ENCODE results near the gene ACADS.
A peak's percentile ranks its signal among the peaks of the same experiment; 100 is the strongest.

The ACADS gene

DNA sequence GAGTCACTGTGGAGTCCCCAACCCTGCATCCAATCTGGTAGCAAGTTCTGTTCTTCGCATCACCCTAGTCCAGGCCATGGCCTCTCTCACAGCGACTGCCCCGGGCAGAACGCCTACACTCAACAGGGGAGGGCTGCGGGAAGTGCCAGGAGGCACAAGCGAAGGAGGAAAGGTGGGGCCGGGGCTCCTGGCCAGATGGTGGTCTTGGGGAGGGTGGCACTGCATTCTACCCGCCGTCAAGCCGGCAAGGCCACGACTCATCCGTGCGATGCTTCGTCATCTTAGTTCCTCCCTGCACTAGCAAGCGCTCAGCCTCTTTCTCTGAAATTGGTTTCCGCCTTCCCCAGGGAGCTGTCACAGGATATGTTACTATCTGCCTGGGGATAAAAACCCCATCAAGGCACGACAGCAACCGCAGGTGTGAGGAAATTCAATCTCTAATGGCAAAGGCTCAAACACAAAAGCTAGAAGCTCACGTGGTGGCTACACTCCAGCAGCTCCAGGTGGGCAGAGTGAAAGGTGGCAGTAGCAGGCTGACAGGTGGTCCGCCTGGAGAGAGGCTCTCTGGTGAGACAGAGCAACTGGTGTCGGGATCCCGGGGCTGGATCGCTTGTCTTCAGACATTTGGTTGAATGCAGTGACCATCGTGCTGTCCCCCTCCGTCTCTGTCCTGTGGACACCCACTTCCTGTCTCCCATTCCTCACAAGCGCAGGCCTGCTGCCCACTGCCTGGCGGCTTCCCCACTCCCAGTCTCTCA lies 34.1 kb downstream of the ACADS start:
- TF ChIP-seq, protein P1, sequence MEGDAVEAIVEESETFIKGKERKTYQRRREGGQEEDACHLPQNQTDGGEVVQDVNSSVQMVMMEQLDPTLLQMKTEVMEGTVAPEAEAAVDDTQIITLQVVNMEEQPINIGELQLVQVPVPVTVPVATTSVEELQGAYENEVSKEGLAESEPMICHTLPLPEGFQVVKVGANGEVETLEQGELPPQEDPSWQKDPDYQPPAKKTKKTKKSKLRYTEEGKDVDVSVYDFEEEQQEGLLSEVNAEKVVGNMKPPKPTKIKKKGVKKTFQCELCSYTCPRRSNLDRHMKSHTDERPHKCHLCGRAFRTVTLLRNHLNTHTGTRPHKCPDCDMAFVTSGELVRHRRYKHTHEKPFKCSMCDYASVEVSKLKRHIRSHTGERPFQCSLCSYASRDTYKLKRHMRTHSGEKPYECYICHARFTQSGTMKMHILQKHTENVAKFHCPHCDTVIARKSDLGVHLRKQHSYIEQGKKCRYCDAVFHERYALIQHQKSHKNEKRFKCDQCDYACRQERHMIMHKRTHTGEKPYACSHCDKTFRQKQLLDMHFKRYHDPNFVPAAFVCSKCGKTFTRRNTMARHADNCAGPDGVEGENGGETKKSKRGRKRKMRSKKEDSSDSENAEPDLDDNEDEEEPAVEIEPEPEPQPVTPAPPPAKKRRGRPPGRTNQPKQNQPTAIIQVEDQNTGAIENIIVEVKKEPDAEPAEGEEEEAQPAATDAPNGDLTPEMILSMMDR (IDR thresholded peaks at IDR 0.05; ENCODE audit: insufficient read depth, low read length, missing control alignments), result no peak
- no peak overlapping the region for H3K4me3 ChIP-seq (ENCODE audit: low read depth, low read length)
- DNase-seq (ENCODE audit: low read depth, low spot score), result no peak
- CTCF ChIA-PET, result no interaction called here
- POLR2A ChIA-PET, result no interaction called here

DNA sequence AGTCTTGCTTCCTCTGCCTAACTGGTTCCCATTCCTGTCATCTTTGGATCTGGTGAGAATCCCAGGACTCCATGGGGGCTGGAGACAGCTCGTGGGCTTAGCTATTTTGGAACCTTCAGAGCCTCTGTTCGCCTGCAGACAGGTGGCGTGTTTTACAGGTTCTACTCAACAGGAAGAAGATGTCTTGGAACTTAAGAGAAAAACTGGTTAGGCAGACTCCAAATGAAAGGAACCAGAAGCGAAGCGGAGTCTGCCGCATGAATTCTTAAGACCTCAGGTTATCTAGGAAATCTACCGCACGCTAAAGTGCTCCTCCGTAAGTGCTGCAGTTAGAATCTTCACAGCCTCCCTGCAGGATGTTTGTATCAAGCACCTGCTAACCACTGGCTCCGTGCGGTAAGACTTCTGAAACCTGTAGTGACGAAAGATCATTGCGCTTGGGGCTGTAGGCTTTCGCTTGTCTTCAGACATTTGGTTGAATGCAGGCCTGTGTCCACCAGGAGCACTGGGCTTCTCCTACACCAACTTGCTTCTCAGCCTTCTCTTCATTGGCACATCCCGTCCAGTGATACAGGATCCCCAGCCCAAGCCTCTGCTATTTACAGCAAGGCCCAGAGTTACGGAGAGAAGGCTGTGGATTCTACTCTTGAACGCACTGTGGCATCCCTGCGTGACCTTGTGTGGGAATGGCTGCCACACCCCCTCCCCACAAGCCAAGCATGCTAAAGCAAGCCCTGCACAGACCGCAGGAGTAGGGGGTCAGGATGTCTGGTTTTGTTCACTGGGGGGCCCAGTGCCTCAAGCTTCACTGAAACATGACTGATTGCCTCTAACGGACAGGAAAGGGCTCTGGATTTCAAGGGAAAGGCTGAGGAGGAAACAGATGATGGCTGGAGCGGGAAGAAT lies 35.0 kb downstream of the ACADS start:
- no peak for DNase-seq (ENCODE audit: low read depth, low spot score)
- TF ChIP-seq, protein P1 (IDR thresholded peaks at IDR 0.05; ENCODE audit: insufficient read depth, low read length, missing control alignments), result no peak
- no peak overlapping the region for H3K4me3 ChIP-seq (ENCODE audit: low read depth, low read length)
- CTCF ChIA-PET, result interaction anchor here (1.0 to 2.0 kb wide), 2 partner anchors 111 to 178 kb away, joined by 3 to 5 read pairs; no protein-coding TSS in a partner anchor
- POLR2A ChIA-PET, result no interaction called here

DNA sequence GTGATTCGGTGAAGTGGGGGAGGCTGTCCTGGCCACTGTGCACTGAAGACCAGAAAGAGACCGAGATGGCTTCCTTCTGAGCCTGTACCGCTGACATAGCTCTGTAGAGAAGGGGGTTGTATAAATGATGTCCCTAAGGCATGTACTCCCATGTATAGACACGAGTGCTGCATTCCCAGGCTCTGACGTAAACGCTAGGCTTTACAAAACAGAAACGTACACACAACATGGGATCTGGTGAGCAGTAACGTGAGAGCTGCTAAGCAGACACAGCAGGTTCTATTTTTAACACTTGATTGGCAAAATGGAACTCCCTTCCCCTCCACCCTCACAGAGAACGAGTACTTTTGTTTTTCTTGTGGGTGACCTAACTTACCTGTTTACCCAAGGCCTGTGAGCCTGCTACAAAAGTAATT lies 35.9 kb downstream of the ACADS start:
- CTCF ChIA-PET, result interaction anchor here (1.0 to 2.0 kb wide), 2 partner anchors 112 to 179 kb away, joined by 3 to 5 read pairs; no protein-coding TSS in a partner anchor

DNA sequence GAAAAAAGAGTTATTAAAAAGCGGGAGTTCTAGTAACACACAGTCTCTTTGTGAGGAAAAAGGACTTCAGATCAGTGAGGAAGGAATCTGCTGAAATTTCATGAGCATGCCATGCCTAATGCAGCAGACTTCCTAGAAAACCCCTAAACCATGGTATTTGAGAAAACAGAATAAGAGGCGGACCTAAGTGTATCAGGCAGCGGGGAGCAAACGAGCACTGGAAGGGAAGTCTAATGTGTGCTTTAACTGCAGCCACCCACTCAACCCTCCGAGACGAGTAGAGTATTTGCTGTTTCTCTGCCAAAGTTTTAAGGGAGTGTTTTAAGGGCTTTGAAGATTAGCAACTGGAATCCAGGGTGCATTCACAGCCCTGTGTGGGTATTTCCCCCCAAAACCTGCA lies 36.5 kb downstream of the ACADS start:
- POLR2A ChIA-PET, result no interaction called here
- H3K4me3 ChIP-seq (ENCODE audit: low read depth, low read length), result no peak overlapping the region
- CTCF ChIA-PET, result interaction anchor here (1.0 to 2.0 kb wide), 2 partner anchors 113 to 179 kb away, joined by 3 to 5 read pairs; no protein-coding TSS in a partner anchor
- TF ChIP-seq, protein P1 (IDR thresholded peaks at IDR 0.05; ENCODE audit: insufficient read depth, low read length, missing control alignments), result no peak
- no peak for DNase-seq (ENCODE audit: low read depth, low spot score)

More for the DNA sequence above, 35.9 kb downstream of the ACADS start:
- DNase-seq (ENCODE audit: low read depth, low spot score), result peak; percentile 78
- TF ChIP-seq, protein P1 (IDR thresholded peaks at IDR 0.05; ENCODE audit: insufficient read depth, low read length, missing control alignments), result no peak
- POLR2A ChIA-PET, result no interaction called here
- no peak overlapping the region for H3K4me3 ChIP-seq (ENCODE audit: low read depth, low read length)

DNA sequence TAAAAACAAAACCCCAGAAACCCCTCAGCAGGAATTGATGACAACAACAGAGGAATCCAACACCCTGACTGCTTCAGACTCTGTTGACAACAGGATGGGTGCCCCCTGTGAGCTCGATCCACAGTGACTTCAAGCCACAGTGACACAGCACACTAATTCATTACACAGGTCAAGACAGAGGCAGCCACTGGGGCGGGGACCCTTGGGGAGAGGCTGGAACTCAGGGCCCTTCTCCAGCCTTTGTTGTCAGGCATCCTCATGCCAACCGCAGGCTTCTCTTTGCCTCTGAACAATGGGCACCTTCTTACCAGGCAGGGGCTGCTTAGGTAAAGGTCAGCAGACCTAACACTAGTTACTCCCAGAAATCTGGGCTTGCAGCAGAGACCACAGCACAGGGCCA lies 37.6 kb downstream of the ACADS start:
- no peak overlapping the region for H3K4me3 ChIP-seq (ENCODE audit: low read depth, low read length)
- POLR2A ChIA-PET, result no interaction called here
- TF ChIP-seq, protein P1 (IDR thresholded peaks at IDR 0.05; ENCODE audit: insufficient read depth, low read length, missing control alignments), result no peak
- no peak for DNase-seq (ENCODE audit: low read depth, low spot score)
- CTCF ChIA-PET, result no interaction called here

DNA sequence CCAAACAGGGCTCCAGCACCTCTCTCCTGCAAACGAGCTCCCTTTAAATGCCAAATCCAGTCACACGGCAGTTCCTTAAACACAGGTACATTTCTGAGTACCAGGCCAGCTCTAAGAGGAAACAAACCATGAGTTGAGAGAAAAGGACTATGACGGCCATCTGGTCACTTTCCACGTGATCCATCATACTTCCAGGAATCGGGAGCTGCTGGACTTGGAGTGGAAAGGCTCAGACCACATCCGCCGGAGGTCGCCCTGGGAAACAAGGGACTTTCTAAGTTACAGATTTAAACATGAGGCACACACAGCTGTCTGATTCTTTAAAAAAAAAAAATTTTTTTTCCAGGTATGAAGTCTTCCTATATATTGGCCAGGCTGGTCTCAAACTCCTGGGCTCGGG lies 39.2 kb downstream of the ACADS start:
- POLR2A ChIA-PET, result no interaction called here
- no peak overlapping the region for H3K4me3 ChIP-seq (ENCODE audit: low read depth, low read length)
- no peak for DNase-seq (ENCODE audit: low read depth, low spot score)
- TF ChIP-seq, protein P1 (IDR thresholded peaks at IDR 0.05; ENCODE audit: insufficient read depth, low read length, missing control alignments), result no peak
- CTCF ChIA-PET, result interaction anchor here (0.7 to 1.1 kb wide), 2 partner anchors 70 to 118 kb away, joined by 3 read pairs; no protein-coding TSS in a partner anchor

Data from AG04449 (cell line).